ENCODE results near the gene MEG3. TPM values are rescaled to one million over a fixed set of nuclear protein-coding genes. Genes with fewer than 3 reads are reported as not detected.

The MEG3 gene
- total and polyA plus RNA-seq, 2 experiments from 2014 or later, result not detected

- H3K27ac ChIP-seq, result no peak overlapping the region
- no peaks in the 10 kb centered on the region for H3K9me3 ChIP-seq (ENCODE audit: low read depth)
- DNase-seq (ENCODE audit: low read depth in 1 of 2, low spot score in 1 of 2), result no peak
- H3K36me3 ChIP-seq, result no peaks in the 10 kb centered on the region
- TF ChIP-seq CTCF (IDR thresholded peaks at IDR 0.05; ENCODE audit: low read depth, low read length), result no peak
- no peak overlapping the region for H3K4me3 ChIP-seq
- H3K27me3 ChIP-seq, result peaks cover 15% of the 10 kb centered on the region
- peaks cover 29% of the 10 kb centered on the region for H3K4me1 ChIP-seq (ENCODE audit: low read depth)
These were observed 69.5 kb downstream of the MEG3 start for GRCh38 chr14:100895411-100895810.

- H3K9me3 ChIP-seq (ENCODE audit: low read depth), result no peaks in the 10 kb centered on the region
- H3K27me3 ChIP-seq, result peaks cover 19% of the 10 kb centered on the region
- DNase-seq (ENCODE audit: low read depth in 1 of 2, low spot score in 1 of 2), result no peak
- peaks cover 33% of the 10 kb centered on the region for H3K4me1 ChIP-seq (ENCODE audit: low read depth)
- TF ChIP-seq CTCF (IDR thresholded peaks at IDR 0.05; ENCODE audit: low read depth, low read length), result no peak
- no peak overlapping the region for H3K4me3 ChIP-seq
- H3K36me3 ChIP-seq, result no peaks in the 10 kb centered on the region
- H3K27ac ChIP-seq, result peak overlapping the region; percentile 5
These were observed 70.6 kb downstream of the MEG3 start for GRCh38 chr14:100896369-100897060.

GRCh38 chr14:100898465-100898864 lies 72.5 kb downstream of the MEG3 start:
- H3K9me3 ChIP-seq (ENCODE audit: low read depth), result no peaks in the 10 kb centered on the region
- no peak overlapping the region for H3K4me3 ChIP-seq
- TF ChIP-seq CTCF (IDR thresholded peaks at IDR 0.05; ENCODE audit: low read depth, low read length), result no peak
- no peak for DNase-seq (ENCODE audit: low read depth in 1 of 2, low spot score in 1 of 2)
- H3K4me1 ChIP-seq (ENCODE audit: low read depth), result peaks cover 24% of the 10 kb centered on the region
- H3K36me3 ChIP-seq, result no peaks in the 10 kb centered on the region
- H3K27me3 ChIP-seq, result peaks cover 20% of the 10 kb centered on the region
- H3K27ac ChIP-seq, result no peak overlapping the region

GRCh38 chr14:100898935-100899883 lies 73.3 kb downstream of the MEG3 start:
- H3K4me1 ChIP-seq (ENCODE audit: low read depth), result peaks cover 24% of the 10 kb centered on the region
- H3K27me3 ChIP-seq, result peaks cover 27% of the 10 kb centered on the region
- no peaks in the 10 kb centered on the region for H3K9me3 ChIP-seq (ENCODE audit: low read depth)
- DNase-seq (ENCODE audit: low read depth in 1 of 2, low spot score in 1 of 2), result peak in 1 of 2 donors; percentile 19
- no peak overlapping the region for H3K4me3 ChIP-seq
- no peaks in the 10 kb centered on the region for H3K36me3 ChIP-seq
- no peak for TF ChIP-seq CTCF (IDR thresholded peaks at IDR 0.05; ENCODE audit: low read depth, low read length)
- H3K27ac ChIP-seq, result no peak overlapping the region

- H3K4me3 ChIP-seq, result no peak overlapping the region
- H3K36me3 ChIP-seq, result no peaks in the 10 kb centered on the region
- H3K27ac ChIP-seq, result no peak overlapping the region
- peaks cover 35% of the 10 kb centered on the region for H3K27me3 ChIP-seq
- H3K4me1 ChIP-seq (ENCODE audit: low read depth), result peaks cover 28% of the 10 kb centered on the region
- H3K9me3 ChIP-seq (ENCODE audit: low read depth), result no peaks in the 10 kb centered on the region
- no peak for TF ChIP-seq CTCF (IDR thresholded peaks at IDR 0.05; ENCODE audit: low read depth, low read length)
- DNase-seq (ENCODE audit: low read depth in 1 of 2, low spot score in 1 of 2), result peak; percentile 19 to 30
These were observed 74.2 kb downstream of the MEG3 start for GRCh38 chr14:100899884-100900771.

Measured in cardiac muscle cell (in vitro differentiated cells and primary cell).